Muscle layer of duodenum (tissue), 2 donors: Measurements from ENCODE around the gene TRMT11.
"Not testable (repeated sequence)": the region's sequence is repeated elsewhere in the genome, so short reads cannot be mapped to it uniquely, and the experiment has no call there.

Source experiments
- H3K27ac ChIP-seq: one replicate; pipeline ENCODE4 v1.7.0; 2013; ENCODE audit warnings: mild to moderate bottlenecking, low read length
- H3K27me3 ChIP-seq: one replicate; pipeline ENCODE4 v1.7.0; 2013; ENCODE audit warnings: low read depth, mild to moderate bottlenecking, control low read depth, low read length
- H3K36me3 ChIP-seq, 2 donors: one replicate each; pipeline ENCODE4 v1.7.0; 2013; ENCODE audit warnings: low read length in 2 of 2, control low read depth in 1 of 2, mild to moderate bottlenecking in 1 of 2; ENCODE audit not compliant: insufficient read depth in 2 of 2, control insufficient read depth in 1 of 2
- H3K4me1 ChIP-seq, 2 donors: one replicate each; pipeline ENCODE4 v1.7.0; 2013; ENCODE audit warnings: low read length in 2 of 2, mild to moderate bottlenecking in 2 of 2, control low read depth in 1 of 2, moderate library complexity in 1 of 2; ENCODE audit not compliant: insufficient read depth in 2 of 2, control insufficient read depth in 1 of 2
- H3K4me3 ChIP-seq, 2 donors: one replicate each; pipeline ENCODE4 v1.7.0; 2013; ENCODE audit warnings: low read length in 2 of 2, low read depth in 1 of 2, mild to moderate bottlenecking in 1 of 2
- H3K9me3 ChIP-seq, 2 donors: one replicate each; pipeline ENCODE4 v1.7.0; 2013; ENCODE audit warnings: low read length in 2 of 2, control low read depth in 1 of 2, mild to moderate bottlenecking in 1 of 2; ENCODE audit not compliant: control insufficient read depth in 1 of 2
- donor health status: healthy.

The TRMT11 gene

DNA sequence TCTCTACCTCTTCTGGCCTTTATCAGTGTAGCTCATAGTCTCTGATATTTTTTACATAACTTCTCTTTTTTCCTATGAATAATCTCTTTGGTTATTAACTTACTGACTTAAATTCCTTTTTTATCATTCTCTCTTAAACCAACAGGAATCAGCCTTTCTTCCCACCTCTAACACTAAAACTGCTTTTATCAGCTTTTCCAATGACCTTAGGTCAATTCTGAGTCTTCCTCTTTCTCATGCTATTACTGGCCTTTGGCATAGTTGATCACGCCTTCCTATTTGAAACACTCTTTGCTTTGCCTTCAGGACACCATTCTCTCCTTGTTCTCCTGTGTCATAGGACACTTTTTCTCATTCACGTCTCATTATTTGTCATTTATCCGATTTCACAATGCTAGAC lies 37.9 kb upstream of the TRMT11 start:
- H3K36me3 ChIP-seq = no peaks in the 10 kb centered on the region
- no peaks in the 10 kb centered on the region for H3K27me3 ChIP-seq
- peak overlapping the region; percentile 41 for H3K27ac ChIP-seq
- H3K9me3 ChIP-seq = no peaks in the 10 kb centered on the region
- no peak overlapping the region for H3K4me3 ChIP-seq
- H3K4me1 ChIP-seq = peaks cover 5 to 23% of the 10 kb centered on the region in 2 donors

DNA sequence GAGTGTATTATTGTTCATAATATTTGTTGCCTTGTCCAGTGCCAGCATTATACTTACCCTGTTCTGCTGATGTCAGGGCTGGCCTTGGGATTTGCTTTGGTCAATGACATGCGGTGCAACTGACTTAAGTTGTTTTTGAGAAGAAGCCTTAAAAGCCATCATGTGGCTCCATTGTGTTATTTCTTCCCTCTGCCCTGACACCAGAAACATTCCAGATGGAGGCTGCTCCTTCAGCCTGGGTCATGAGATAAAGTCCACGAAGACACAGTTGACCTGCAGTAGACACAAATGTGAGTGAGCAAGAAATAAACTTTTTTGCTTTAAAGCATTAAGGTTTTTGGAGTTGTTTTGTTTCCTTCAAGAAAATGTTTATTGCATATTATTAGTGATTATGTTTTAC lies 37.3 kb upstream of the TRMT11 start:
- H3K4me1 ChIP-seq = peaks cover 5 to 17% of the 10 kb centered on the region in 2 donors
- H3K36me3 ChIP-seq = no peaks in the 10 kb centered on the region
- no peaks in the 10 kb centered on the region for H3K27me3 ChIP-seq
- H3K9me3 ChIP-seq = no peaks in the 10 kb centered on the region
- H3K4me3 ChIP-seq = no peak overlapping the region
- no peak overlapping the region for H3K27ac ChIP-seq

GRCh38 chr6:125950293-125950692 lies 36.0 kb upstream of the TRMT11 start:
- Histone ChIP-seq H3K4me3 (no peak overlapping the region), H3K4me1 (peaks cover 0 to 11% of the 10 kb centered on the region in 2 donors), H3K36me3 (no peaks in the 10 kb centered on the region), H3K27me3 (no peaks in the 10 kb centered on the region), H3K27ac (no peak overlapping the region), H3K9me3 (no peaks in the 10 kb centered on the region)

GRCh38 chr6:125950716-125951115 lies 35.6 kb upstream of the TRMT11 start:
- H3K36me3 ChIP-seq, H3K4me3 ChIP-seq, H3K27me3 ChIP-seq, H3K4me1 ChIP-seq, H3K9me3 ChIP-seq, H3K27ac ChIP-seq: not testable (repeated sequence)

DNA sequence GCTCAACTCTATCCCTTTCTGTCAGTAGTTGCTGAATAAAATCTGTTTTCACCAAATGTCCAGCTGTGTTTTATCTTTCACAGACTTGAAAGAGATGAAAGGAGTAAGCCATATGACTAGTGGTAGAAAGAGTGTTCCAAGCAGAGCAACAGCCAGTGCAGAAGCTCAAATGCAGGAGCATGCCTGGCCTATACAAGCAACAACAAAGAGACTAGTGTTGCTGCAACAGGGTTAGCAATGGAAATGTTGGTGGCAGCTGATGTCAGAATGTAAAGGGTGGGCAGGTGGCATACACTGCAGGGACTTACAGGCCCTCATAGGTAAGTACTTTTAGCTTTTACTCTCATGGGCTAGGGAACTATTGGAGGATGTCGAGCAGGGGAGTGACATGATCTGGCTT lies 35.0 kb upstream of the TRMT11 start:
- no peak overlapping the region for H3K27ac ChIP-seq

GRCh38 chr6:125952764-125953501 lies 33.4 kb upstream of the TRMT11 start:
- Histone ChIP-seq H3K4me3 (no peak overlapping the region), H3K4me1 (peaks cover 8 to 10% of the 10 kb centered on the region in 2 donors), H3K27ac (no peak overlapping the region), H3K36me3 (no peaks in the 10 kb centered on the region), H3K27me3 (no peaks in the 10 kb centered on the region), H3K9me3 (no peaks in the 10 kb centered on the region)

More for the DNA sequence above, 35.0 kb upstream of the TRMT11 start:
- H3K4me1 ChIP-seq = peaks cover 4 to 8% of the 10 kb centered on the region in 2 donors
- H3K27me3 ChIP-seq = no peaks in the 10 kb centered on the region
- no peak overlapping the region for H3K4me3 ChIP-seq
- no peaks in the 10 kb centered on the region for H3K9me3 ChIP-seq
- no peaks in the 10 kb centered on the region for H3K36me3 ChIP-seq

DNA sequence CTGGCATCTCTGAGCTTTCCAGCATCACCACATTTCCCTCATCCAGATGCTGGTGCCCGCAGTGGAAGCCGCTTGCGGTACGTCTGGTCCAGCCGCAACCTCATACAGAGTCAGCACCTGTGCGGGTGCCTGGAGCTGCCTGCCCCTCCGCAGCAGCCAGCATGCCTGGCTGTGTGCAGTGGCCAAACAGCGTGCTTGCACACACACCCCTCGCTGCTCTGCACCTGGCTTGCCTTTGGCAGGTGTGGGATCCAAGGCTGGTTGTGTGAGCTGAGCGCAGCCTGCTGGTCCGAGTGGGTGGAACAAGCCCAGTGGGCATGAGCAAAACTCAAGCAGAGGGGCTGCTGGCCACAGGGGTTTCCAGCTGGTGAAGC lies 32.9 kb upstream of the TRMT11 start:
- H3K27ac ChIP-seq = no peak overlapping the region
- H3K27me3 ChIP-seq = no peaks in the 10 kb centered on the region
- H3K36me3 ChIP-seq = no peaks in the 10 kb centered on the region
- H3K4me1 ChIP-seq = peaks cover 11 to 15% of the 10 kb centered on the region in 2 donors
- H3K4me3 ChIP-seq = no peak overlapping the region
- H3K9me3 ChIP-seq = no peaks in the 10 kb centered on the region

GRCh38 chr6:125954735-125955339 lies 31.5 kb upstream of the TRMT11 start:
- H3K4me1 ChIP-seq = peaks cover 15 to 21% of the 10 kb centered on the region in 2 donors
- no peaks in the 10 kb centered on the region for H3K36me3 ChIP-seq
- no peak overlapping the region for H3K27ac ChIP-seq
- no peaks in the 10 kb centered on the region for H3K9me3 ChIP-seq
- H3K4me3 ChIP-seq = no peak overlapping the region
- H3K27me3 ChIP-seq = no peaks in the 10 kb centered on the region

GRCh38 chr6:125955973-125956372 lies 30.4 kb upstream of the TRMT11 start:
- Histone ChIP-seq H3K9me3 (no peaks in the 10 kb centered on the region), H3K4me1 (peaks cover 15 to 22% of the 10 kb centered on the region in 2 donors), H3K27me3 (no peaks in the 10 kb centered on the region), H3K36me3 (no peaks in the 10 kb centered on the region), H3K27ac (peak overlapping the region; percentile 81), H3K4me3 (peak overlapping the region; percentile 84 to 91)

DNA sequence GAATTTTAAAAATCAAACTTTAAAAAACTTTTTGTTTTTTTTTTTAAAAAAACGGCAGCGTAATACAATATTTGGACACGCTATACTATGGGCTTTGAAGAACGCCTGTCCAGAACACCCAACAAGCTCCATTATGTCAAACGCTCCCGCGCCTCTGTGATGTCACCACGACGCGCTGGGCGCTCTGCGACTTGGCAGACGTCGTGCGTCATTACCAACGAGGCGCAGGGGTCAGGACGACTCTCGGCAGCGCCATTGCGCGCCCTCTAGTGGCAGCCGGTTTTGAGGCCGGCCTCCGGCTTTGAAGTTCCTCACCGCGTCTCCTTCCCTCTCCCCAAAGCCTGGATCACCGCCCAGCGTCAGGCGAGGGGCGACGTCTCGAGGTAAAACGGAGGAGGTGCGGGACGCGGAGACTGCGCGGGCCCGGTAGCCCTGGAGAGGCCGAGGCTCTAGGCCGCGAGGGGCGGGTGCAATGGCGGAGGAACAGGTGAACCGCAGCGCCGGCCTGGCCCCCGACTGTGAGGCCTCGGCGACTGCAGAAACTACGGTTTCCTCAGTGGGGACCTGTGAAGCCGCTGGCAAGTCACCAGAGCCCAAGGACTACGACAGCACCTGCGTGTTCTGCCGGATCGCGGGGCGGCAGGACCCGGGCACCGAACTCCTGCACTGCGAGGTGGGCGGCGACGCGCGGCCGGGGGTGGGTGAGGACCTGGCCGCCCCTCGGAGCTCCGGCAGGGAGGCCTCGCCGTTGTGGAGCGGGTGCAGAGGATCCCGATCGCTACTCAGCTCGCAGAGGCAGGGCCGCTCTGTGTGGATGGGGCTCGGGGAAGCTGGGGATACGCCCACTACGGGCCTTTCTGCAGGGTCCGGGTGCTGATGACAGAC lies 29.6 kb upstream of the TRMT11 start, which contains the start of gene HINT3:
HINT3 (plus strand) TSS at position 265 of the 885 bp plus-strand sequence; CDS start at position 473, 208 bp downstream.
- H3K36me3 ChIP-seq = no peaks in the 10 kb centered on the region
- peak within 1 kb of the TSS; percentile 84 to 91 for H3K4me3 ChIP-seq
- no peaks in the 10 kb centered on the region for H3K9me3 ChIP-seq
- peak within 1 kb of the TSS; percentile 81 for H3K27ac ChIP-seq
- H3K4me1 ChIP-seq = peaks cover 15 to 22% of the 10 kb centered on the region in 2 donors
- no peaks in the 10 kb centered on the region for H3K27me3 ChIP-seq

GRCh38 chr6:125957391-125957693 lies 29.0 kb upstream of the TRMT11 start:
- Histone ChIP-seq H3K9me3 (no peaks in the 10 kb centered on the region), H3K27me3 (no peaks in the 10 kb centered on the region), H3K4me3 (peak overlapping the region; percentile 84 to 91), H3K36me3 (no peaks in the 10 kb centered on the region), H3K27ac (peak overlapping the region; percentile 81), H3K4me1 (peaks cover 15 to 22% of the 10 kb centered on the region in 2 donors)
